Measurements from ENCODE around the gene DIP2B. TPM values are rescaled to one million over a fixed set of nuclear protein-coding genes. Genes with fewer than 3 reads are reported as not detected.

DIP2B gene
- total RNA-seq, 2 experiments from 2014 or later, result 17.0 to 24.1 TPM

- no peak for TF ChIP-seq EZH2phosphoT487 (IDR thresholded peaks at IDR 0.05; ENCODE audit: borderline replicate concordance, low read depth, low read length)
- TF ChIP-seq CTCF (conservative IDR thresholded peaks at IDR 0.05; ENCODE audit: low read length), result no peak
- no peak for DNase-seq (ENCODE audit: low spot score)
- Histone ChIP-seq H3K9me2 (ENCODE audit: insufficient read depth, low read length) (no peaks in the 10 kb centered on the region), H3K36me3 (ENCODE audit: insufficient read depth, low read length) (no peaks in the 10 kb centered on the region), H2AFZ (ENCODE audit: low read length) (no peak overlapping the region), H3K4me1 (ENCODE audit: insufficient read depth, low read length, poor library complexity, severe bottlenecking) (no peaks in the 10 kb centered on the region), H3K4me3 (ENCODE audit: low read depth, low read length, poor library complexity, severe bottlenecking) (no peak overlapping the region), H4K20me1 (ENCODE audit: insufficient read depth, low read length) (no peaks in the 10 kb centered on the region), H3K79me2 (ENCODE audit: insufficient read depth, low read depth, low read length) (peaks cover 18% of the 10 kb centered on the region; the same call in 1 of the 2 replicates), H3K27ac (ENCODE audit: low read depth, low read length, poor library complexity, severe bottlenecking) (no peak overlapping the region), H3K4me2 (ENCODE audit: low read length) (no peak overlapping the region), H3K9me3 (ENCODE audit: low read length) (no peaks in the 10 kb centered on the region)
- ChIA-PET CTCF (ENCODE audit: unreplicated experiment) (no interaction called here), POLR2A (interaction anchor here (0.6 to 1.2 kb wide), 3 partner anchors 9 to 99 kb away, joined by 3 to 5 read pairs (median 4); no protein-coding TSS in a partner anchor)
- intact Hi-C loops (cut with micrococcal nuclease; ENCODE audit: unreplicated experiment), result no loop called here
- BruUV-seq (replicated peaks), result no TSS peak
Measured at GRCh38 chr12:50545213-50545612, 40.4 kb downstream of the DIP2B start.

GRCh38 chr12:50545786-50546185 lies 41.0 kb downstream of the DIP2B start:
- no peak for TF ChIP-seq EZH2phosphoT487 (IDR thresholded peaks at IDR 0.05; ENCODE audit: borderline replicate concordance, low read depth, low read length)
- no peak for TF ChIP-seq CTCF (conservative IDR thresholded peaks at IDR 0.05; ENCODE audit: low read length)
- Histone ChIP-seq H3K4me1 (ENCODE audit: insufficient read depth, low read length, poor library complexity, severe bottlenecking) (no peaks in the 10 kb centered on the region), H2AFZ (ENCODE audit: low read length) (no peak overlapping the region), H3K4me3 (ENCODE audit: low read depth, low read length, poor library complexity, severe bottlenecking) (no peak overlapping the region), H4K20me1 (ENCODE audit: insufficient read depth, low read length) (no peaks in the 10 kb centered on the region), H3K27ac (ENCODE audit: low read depth, low read length, poor library complexity, severe bottlenecking) (no peak overlapping the region), H3K9me2 (ENCODE audit: insufficient read depth, low read length) (no peaks in the 10 kb centered on the region), H3K79me2 (ENCODE audit: insufficient read depth, low read depth, low read length) (peaks cover 17% of the 10 kb centered on the region; the same call in 1 of the 2 replicates), H3K4me2 (ENCODE audit: low read length) (no peak overlapping the region), H3K36me3 (ENCODE audit: insufficient read depth, low read length) (no peaks in the 10 kb centered on the region), H3K9me3 (ENCODE audit: low read length) (no peaks in the 10 kb centered on the region)
- POLR2A ChIA-PET, result interaction anchor here (0.6 to 1.2 kb wide), 3 partner anchors 8 to 98 kb away, joined by 3 to 5 read pairs (median 4); no protein-coding TSS in a partner anchor
- intact Hi-C loops (cut with micrococcal nuclease; ENCODE audit: unreplicated experiment), result no loop called here
- no TSS peak for BruUV-seq (replicated peaks)
- CTCF ChIA-PET (ENCODE audit: unreplicated experiment), result no interaction called here
- no peak for DNase-seq (ENCODE audit: low spot score)

GRCh38 chr12:50546441-50547318 lies 41.9 kb downstream of the DIP2B start:
- no peaks in the 10 kb centered on the region for H3K9me2 ChIP-seq (ENCODE audit: insufficient read depth, low read length)
- no peaks in the 10 kb centered on the region for H3K36me3 ChIP-seq (ENCODE audit: insufficient read depth, low read length)
- CTCF ChIA-PET (ENCODE audit: unreplicated experiment), result no interaction called here
- intact Hi-C loops (cut with micrococcal nuclease; ENCODE audit: unreplicated experiment), result no loop called here
- H3K79me2 ChIP-seq (ENCODE audit: insufficient read depth, low read depth, low read length), result peaks cover 10% of the 10 kb centered on the region; the same call in 1 of the 2 replicates
- H4K20me1 ChIP-seq (ENCODE audit: insufficient read depth, low read length), result no peaks in the 10 kb centered on the region
- H3K9me3 ChIP-seq (ENCODE audit: low read length), result no peaks in the 10 kb centered on the region
- H3K27ac ChIP-seq (ENCODE audit: low read depth, low read length, poor library complexity, severe bottlenecking), result no peak overlapping the region
- no peak overlapping the region for H2AFZ ChIP-seq (ENCODE audit: low read length)
- H3K4me2 ChIP-seq (ENCODE audit: low read length), result no peak overlapping the region
- POLR2A ChIA-PET, result interaction anchor here (0.8 to 1.2 kb wide), 2 partner anchors 9 to 39 kb away, joined by 3 to 8 read pairs; no protein-coding TSS in a partner anchor
- no peak for TF ChIP-seq CTCF (conservative IDR thresholded peaks at IDR 0.05; ENCODE audit: low read length)
- no peak for TF ChIP-seq EZH2phosphoT487 (IDR thresholded peaks at IDR 0.05; ENCODE audit: borderline replicate concordance, low read depth, low read length)
- no TSS peak for BruUV-seq (replicated peaks)
- no peak for DNase-seq (ENCODE audit: low spot score)
- H3K4me3 ChIP-seq (ENCODE audit: low read depth, low read length, poor library complexity, severe bottlenecking), result no peak overlapping the region
- H3K4me1 ChIP-seq (ENCODE audit: insufficient read depth, low read length, poor library complexity, severe bottlenecking), result no peaks in the 10 kb centered on the region
